Measurements from ENCODE around the gene IMPA2.
A peak's percentile ranks its signal among the peaks of the same experiment; 100 is the strongest.

IMPA2 gene

GRCh38 chr18:12052866-12053265, 71.6 kb downstream of the IMPA2 start:
- H2AK5ac ChIP-seq (ENCODE audit: low read length): no peak overlapping the region
- no peak overlapping the region for H4K5ac ChIP-seq (ENCODE audit: low read length)
- H3K79me1 ChIP-seq (ENCODE audit: low read length): no peaks in the 10 kb centered on the region
- H3K4me1 ChIP-seq (ENCODE audit: control insufficient read depth, low read depth, low read length): no peaks in the 10 kb centered on the region
- no CpG with 5 or more reads among the region's 3 CpGs for WGBS (ENCODE audit: extremely low coverage, insufficient coverage, low lambda C conversion rate)
- no peak overlapping the region for H4K8ac ChIP-seq (ENCODE audit: low read depth, low read length)
- H3K79me2 ChIP-seq (ENCODE audit: control insufficient read depth, insufficient read depth, low read length): no peaks in the 10 kb centered on the region
- H3K23ac ChIP-seq (ENCODE audit: low read length): no peak overlapping the region
- no peak overlapping the region for H3K4me2 ChIP-seq (ENCODE audit: low read length)
- no peak overlapping the region for H2BK5ac ChIP-seq (ENCODE audit: low read length)
- no peak overlapping the region for H3K4ac ChIP-seq (ENCODE audit: low read depth, low read length)
- H3K4me3 ChIP-seq (ENCODE audit: low read length): no peak overlapping the region
- no peak for DNase-seq
- H3K27me3 ChIP-seq (ENCODE audit: insufficient read depth, low read length, poor library complexity): no peaks in the 10 kb centered on the region
- no peak overlapping the region for H3K18ac ChIP-seq (ENCODE audit: low read length)
- no peak overlapping the region for H3K9ac ChIP-seq (ENCODE audit: low read length)
- no peak overlapping the region for H2BK120ac ChIP-seq (ENCODE audit: low read depth, low read length)
- H2BK15ac ChIP-seq (replicated peaks; ENCODE audit: low read depth): no peak overlapping the region
- no peaks in the 10 kb centered on the region for H3K36me3 ChIP-seq (ENCODE audit: control insufficient read depth, insufficient read depth, low read length)
- H3K56ac ChIP-seq (ENCODE audit: low read length): no peak overlapping the region
- H3K27ac ChIP-seq (ENCODE audit: low read depth, low read length): no peak overlapping the region

DNA sequence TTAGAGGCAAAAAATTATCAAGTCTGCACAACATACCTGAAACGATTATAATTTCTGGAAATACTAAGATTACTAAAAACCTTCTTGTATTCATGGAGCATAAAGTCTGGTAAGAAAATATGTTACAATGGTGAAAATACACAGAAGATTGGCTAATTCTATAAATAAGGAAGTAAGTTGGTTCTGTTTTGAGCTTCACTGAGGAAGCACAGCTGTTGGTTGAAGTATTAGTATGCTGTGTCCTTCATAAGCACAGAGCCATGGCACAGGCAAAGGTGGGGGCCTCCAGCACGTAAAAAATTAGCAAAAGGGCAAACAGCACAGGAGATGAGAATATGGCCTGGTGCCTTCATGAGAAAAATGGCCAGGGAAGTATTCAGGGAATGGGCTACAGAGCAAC, 72.0 kb downstream of the IMPA2 start:
- H4K8ac ChIP-seq (ENCODE audit: low read depth, low read length): no peak overlapping the region
- DNase-seq: no peak
- H4K5ac ChIP-seq (ENCODE audit: low read length): no peak overlapping the region
- H3K23ac ChIP-seq (ENCODE audit: low read length): no peak overlapping the region
- no peak overlapping the region for H3K9ac ChIP-seq (ENCODE audit: low read length)
- no peak overlapping the region for H2BK5ac ChIP-seq (ENCODE audit: low read length)
- H2BK15ac ChIP-seq (replicated peaks; ENCODE audit: low read depth): no peak overlapping the region
- H3K36me3 ChIP-seq (ENCODE audit: control insufficient read depth, insufficient read depth, low read length): no peaks in the 10 kb centered on the region
- H3K4me1 ChIP-seq (ENCODE audit: control insufficient read depth, low read depth, low read length): no peaks in the 10 kb centered on the region
- WGBS (ENCODE audit: extremely low coverage, insufficient coverage, low lambda C conversion rate): no CpG with 5 or more reads among the region's 2 CpGs
- no peak overlapping the region for H3K18ac ChIP-seq (ENCODE audit: low read length)
- H3K27ac ChIP-seq (ENCODE audit: low read depth, low read length): no peak overlapping the region
- no peak overlapping the region for H2AK5ac ChIP-seq (ENCODE audit: low read length)
- no peak overlapping the region for H2BK120ac ChIP-seq (ENCODE audit: low read depth, low read length)
- no peaks in the 10 kb centered on the region for H3K79me1 ChIP-seq (ENCODE audit: low read length)
- no peaks in the 10 kb centered on the region for H3K79me2 ChIP-seq (ENCODE audit: control insufficient read depth, insufficient read depth, low read length)
- no peak overlapping the region for H3K56ac ChIP-seq (ENCODE audit: low read length)
- H3K27me3 ChIP-seq (ENCODE audit: insufficient read depth, low read length, poor library complexity): no peaks in the 10 kb centered on the region
- H3K4me2 ChIP-seq (ENCODE audit: low read length): no peak overlapping the region
- no peak overlapping the region for H3K4ac ChIP-seq (ENCODE audit: low read depth, low read length)
- H3K4me3 ChIP-seq (ENCODE audit: low read length): no peak overlapping the region

- no peak overlapping the region for H3K23ac ChIP-seq (ENCODE audit: low read length)
- no peaks in the 10 kb centered on the region for H3K79me2 ChIP-seq (ENCODE audit: control insufficient read depth, insufficient read depth, low read length)
- H2BK5ac ChIP-seq (ENCODE audit: low read length): no peak overlapping the region
- H4K5ac ChIP-seq (ENCODE audit: low read length): no peak overlapping the region
- H2AK5ac ChIP-seq (ENCODE audit: low read length): no peak overlapping the region
- no peaks in the 10 kb centered on the region for H3K4me1 ChIP-seq (ENCODE audit: control insufficient read depth, low read depth, low read length)
- WGBS (ENCODE audit: extremely low coverage, insufficient coverage, low lambda C conversion rate): no CpG with 5 or more reads among the region's 14 CpGs
- H3K4ac ChIP-seq (ENCODE audit: low read depth, low read length): no peak overlapping the region
- no peak overlapping the region for H3K18ac ChIP-seq (ENCODE audit: low read length)
- no peak for DNase-seq
- H3K36me3 ChIP-seq (ENCODE audit: control insufficient read depth, insufficient read depth, low read length): no peaks in the 10 kb centered on the region
- no peak overlapping the region for H3K4me3 ChIP-seq (ENCODE audit: low read length)
- no peak overlapping the region for H4K8ac ChIP-seq (ENCODE audit: low read depth, low read length)
- H3K56ac ChIP-seq (ENCODE audit: low read length): no peak overlapping the region
- H3K27me3 ChIP-seq (ENCODE audit: insufficient read depth, low read length, poor library complexity): no peaks in the 10 kb centered on the region
- no peak overlapping the region for H2BK120ac ChIP-seq (ENCODE audit: low read depth, low read length)
- no peak overlapping the region for H3K4me2 ChIP-seq (ENCODE audit: low read length)
- H3K27ac ChIP-seq (ENCODE audit: low read depth, low read length): no peak overlapping the region
- H2BK15ac ChIP-seq (replicated peaks; ENCODE audit: low read depth): no peak overlapping the region
- no peaks in the 10 kb centered on the region for H3K79me1 ChIP-seq (ENCODE audit: low read length)
- H3K9ac ChIP-seq (ENCODE audit: low read length): no peak overlapping the region
Observed at GRCh38 chr18:12056034-12056883, 75.0 kb downstream of the IMPA2 start.

- H3K79me1 ChIP-seq (ENCODE audit: low read length): no peaks in the 10 kb centered on the region
- H3K56ac ChIP-seq (ENCODE audit: low read length): no peak overlapping the region
- no peak for DNase-seq
- no peak overlapping the region for H3K18ac ChIP-seq (ENCODE audit: low read length)
- no peak overlapping the region for H2BK5ac ChIP-seq (ENCODE audit: low read length)
- no peaks in the 10 kb centered on the region for H3K27me3 ChIP-seq (ENCODE audit: insufficient read depth, low read length, poor library complexity)
- no peak overlapping the region for H3K9ac ChIP-seq (ENCODE audit: low read length)
- H3K23ac ChIP-seq (ENCODE audit: low read length): no peak overlapping the region
- H2AK5ac ChIP-seq (ENCODE audit: low read length): no peak overlapping the region
- H3K4me1 ChIP-seq (ENCODE audit: control insufficient read depth, low read depth, low read length): no peaks in the 10 kb centered on the region
- no peak overlapping the region for H2BK15ac ChIP-seq (replicated peaks; ENCODE audit: low read depth)
- no peak overlapping the region for H3K4me3 ChIP-seq (ENCODE audit: low read length)
- H4K8ac ChIP-seq (ENCODE audit: low read depth, low read length): no peak overlapping the region
- no CpG with 5 or more reads among the region's 14 CpGs for WGBS (ENCODE audit: extremely low coverage, insufficient coverage, low lambda C conversion rate)
- no peak overlapping the region for H3K27ac ChIP-seq (ENCODE audit: low read depth, low read length)
- H3K4me2 ChIP-seq (ENCODE audit: low read length): no peak overlapping the region
- H3K4ac ChIP-seq (ENCODE audit: low read depth, low read length): no peak overlapping the region
- no peak overlapping the region for H2BK120ac ChIP-seq (ENCODE audit: low read depth, low read length)
- no peaks in the 10 kb centered on the region for H3K36me3 ChIP-seq (ENCODE audit: control insufficient read depth, insufficient read depth, low read length)
- no peak overlapping the region for H4K5ac ChIP-seq (ENCODE audit: low read length)
- no peaks in the 10 kb centered on the region for H3K79me2 ChIP-seq (ENCODE audit: control insufficient read depth, insufficient read depth, low read length)
Observed at GRCh38 chr18:12056884-12057402, 75.6 kb downstream of the IMPA2 start.

- H2BK5ac ChIP-seq (ENCODE audit: low read length): no peak overlapping the region
- no peaks in the 10 kb centered on the region for H3K79me1 ChIP-seq (ENCODE audit: low read length)
- no CpG with 5 or more reads among the region's 14 CpGs for WGBS (ENCODE audit: extremely low coverage, insufficient coverage, low lambda C conversion rate)
- H3K36me3 ChIP-seq (ENCODE audit: control insufficient read depth, insufficient read depth, low read length): no peaks in the 10 kb centered on the region
- no peak overlapping the region for H2BK15ac ChIP-seq (replicated peaks; ENCODE audit: low read depth)
- H3K27ac ChIP-seq (ENCODE audit: low read depth, low read length): no peak overlapping the region
- H4K8ac ChIP-seq (ENCODE audit: low read depth, low read length): no peak overlapping the region
- no peaks in the 10 kb centered on the region for H3K79me2 ChIP-seq (ENCODE audit: control insufficient read depth, insufficient read depth, low read length)
- no peak overlapping the region for H2BK120ac ChIP-seq (ENCODE audit: low read depth, low read length)
- no peak overlapping the region for H2AK5ac ChIP-seq (ENCODE audit: low read length)
- no peak overlapping the region for H3K4ac ChIP-seq (ENCODE audit: low read depth, low read length)
- peak; percentile 54 for DNase-seq
- H4K5ac ChIP-seq (ENCODE audit: low read length): no peak overlapping the region
- H3K18ac ChIP-seq (ENCODE audit: low read length): no peak overlapping the region
- H3K56ac ChIP-seq (ENCODE audit: low read length): no peak overlapping the region
- no peak overlapping the region for H3K9ac ChIP-seq (ENCODE audit: low read length)
- no peaks in the 10 kb centered on the region for H3K27me3 ChIP-seq (ENCODE audit: insufficient read depth, low read length, poor library complexity)
- no peak overlapping the region for H3K4me2 ChIP-seq (ENCODE audit: low read length)
- H3K4me3 ChIP-seq (ENCODE audit: low read length): no peak overlapping the region
- no peaks in the 10 kb centered on the region for H3K4me1 ChIP-seq (ENCODE audit: control insufficient read depth, low read depth, low read length)
- no peak overlapping the region for H3K23ac ChIP-seq (ENCODE audit: low read length)
Observed at GRCh38 chr18:12057419-12058039, 76.2 kb downstream of the IMPA2 start.
